ENCODE results near the gene KRTAP5-8.

- TF ChIP-seq CTCF (IDR thresholded peaks at IDR 0.05) = no peak
- TF ChIP-seq POLR2A (IDR thresholded peaks at IDR 0.05) = no peak
- no peak for TF ChIP-seq POLR2AphosphoS5 (IDR thresholded peaks at IDR 0.05)
- TF ChIP-seq EP300 (IDR thresholded peaks at IDR 0.05) = no peak
Measured at GRCh38 chr11:71582309-71582895, 44.6 kb downstream of the KRTAP5-8 start, which contains the start of gene KRTAP5-11.
